ENCODE measurements around the gene TESMIN.

- TF ChIP-seq POLR2AphosphoS5 (IDR thresholded peaks at IDR 0.05; ENCODE audit: borderline replicate concordance, low read depth, low read length) (no peak), EZH2 (IDR thresholded peaks at IDR 0.05) (no peak)
Observed at GRCh38 chr11:68692115-68692514, 59.2 kb downstream of the TESMIN start.

All from SK-N-MC (cell line).